K562 (cell line): Measurements from ENCODE around the gene TOP3A. TPM values are rescaled to one million over a fixed set of nuclear protein-coding genes. Genes with fewer than 3 reads are reported as not detected.
A peak's percentile ranks its signal among the peaks of the same experiment; 100 is the strongest.

Experiments
- CAMTA2 ChIP-seq: fragments of 250-450 bp; sonication (Bioruptor Pico); conservative IDR thresholded peaks from 2 replicates; pipeline ENCODE4 v1.5.1; 2022
- CCNT2 ChIP-seq: IDR thresholded peaks from 2 replicates; pipeline ENCODE4 v1.6.1; 2011; ENCODE audit warnings: borderline replicate concordance, low read depth, mild to moderate bottlenecking, moderate library complexity, mixed read lengths, low read length; ENCODE audit not compliant: insufficient read length; ENCODE audit errors: extremely low read depth
- CHD1 ChIP-seq: fragments of 200-600 bp; sonication (generic); IDR thresholded peaks from one replicate; pipeline ENCODE4 v1.6.1; 2012; ENCODE audit warnings: mild to moderate bottlenecking, moderate library complexity, low read length, inconsistent platforms
- HDAC2 ChIP-seq: fragments of 450-650 bp; IDR thresholded peaks from 2 replicates; pipeline ENCODE4 v1.6.1; 2016; ENCODE audit warnings: mild to moderate bottlenecking
- HEY1 ChIP-seq: fragments of 250-450 bp; sonication (Bioruptor Pico); IDR thresholded peaks from 2 replicates; pipeline ENCODE4 v1.5.0; 2020; ENCODE audit warnings: mild to moderate bottlenecking, moderate library complexity, borderline replicate concordance
- HLTF ChIP-seq: fragments of 450-650 bp; IDR thresholded peaks from 2 replicates; pipeline ENCODE4 v1.6.1; 2016
- HMGN3 ChIP-seq: IDR thresholded peaks from 2 replicates; pipeline ENCODE4 v1.6.1; 2011; ENCODE audit warnings: borderline replicate concordance, low read depth, mild to moderate bottlenecking, mixed read lengths, low read length; ENCODE audit not compliant: insufficient read length; ENCODE audit errors: extremely low read depth
- HNRNPL ChIP-seq: fragments of 200-400 bp; formaldehyde crosslinking; IDR thresholded peaks from 2 replicates; pipeline ENCODE4 v1.6.1; 2017; ENCODE audit warnings: low read depth, mild to moderate bottlenecking, low read length
- KHSRP ChIP-seq: fragments of 450-650 bp; IDR thresholded peaks from 2 replicates; pipeline ENCODE4 v1.6.1; 2017
- MEIS2 ChIP-seq: fragments of 450-650 bp; IDR thresholded peaks from 2 replicates; pipeline ENCODE4 v1.6.1; 2014; ENCODE audit warnings: mild to moderate bottlenecking; ENCODE audit not compliant: partially characterized antibody
- NEUROD1 ChIP-seq: fragments of 150-350 bp; IDR thresholded peaks from 2 replicates; pipeline ENCODE4 v1.6.1; 2014; ENCODE audit warnings: borderline replicate concordance, low read length, low read depth; ENCODE audit not compliant: partially characterized antibody
- RCOR1 ChIP-seq, 2 experiments: IDR thresholded peaks; 2 replicates each; pipeline ENCODE4 v1.6.1; 2012; ENCODE audit warnings: low read depth in 2 of 2, low read length in 2 of 2, borderline replicate concordance in 1 of 2, improper control_type of control experiment in 1 of 2
- SFPQ ChIP-seq: fragments of 200-400 bp; formaldehyde crosslinking; IDR thresholded peaks from 2 replicates; pipeline ENCODE4 v1.6.1; 2017; ENCODE audit warnings: mild to moderate bottlenecking, low read depth, low read length, moderate library complexity
- SNRNP70 ChIP-seq: fragments of 200-400 bp; formaldehyde crosslinking; optimal IDR thresholded peaks from 2 replicates; pipeline ENCODE3; 2017; ENCODE audit warnings: low read depth, low read length
- STAT6 ChIP-seq: sonication (generic); formaldehyde crosslinking; IDR thresholded peaks from 2 replicates; pipeline ENCODE4 v1.8.1; 2023; ENCODE audit warnings: mild to moderate bottlenecking, missing genetic modification reagents
- TARDBP ChIP-seq: fragments of 450-650 bp; IDR thresholded peaks from 2 replicates; pipeline ENCODE4 v1.6.1; 2016
- TGIF2 ChIP-seq: sonication (generic); formaldehyde crosslinking; IDR thresholded peaks from 2 replicates; pipeline ENCODE4 v1.8.1; 2022; ENCODE audit warnings: mild to moderate bottlenecking, missing genetic modification reagents, moderate library complexity
- ZNF212 ChIP-seq: fragments of 450-650 bp; formaldehyde crosslinking; IDR thresholded peaks from 2 replicates; pipeline ENCODE4 v1.4.0; 2020; ENCODE audit warnings: mild to moderate bottlenecking
- ZNF217 ChIP-seq: sonication (generic); formaldehyde crosslinking; IDR thresholded peaks from 2 replicates; pipeline ENCODE4 v1.8.0; 2022; ENCODE audit warnings: mild to moderate bottlenecking, missing genetic modification reagents
- ZNF408 ChIP-seq: fragments of 250-450 bp; sonication (Bioruptor Pico); IDR thresholded peaks from 2 replicates; pipeline ENCODE4 v1.4.0; 2020; ENCODE audit warnings: low read depth, mild to moderate bottlenecking, moderate library complexity
- ZNF507 ChIP-seq: conservative IDR thresholded peaks from 2 replicates; pipeline ENCODE4 v1.6.1; 2017; ENCODE audit warnings: missing genetic modification characterization, missing compliant biosample characterization
- polyA plus RNA-seq, 8 experiments: library from polyadenylated mRNA; depleted of rRNA in 4 of 8; stranded (reverse) in 5 of 8; unstranded in 3 of 8; fragments of >200 nt; fragmentation: Nextera tagmentation in 2 of 8; fragmentation: Illumina TruSeq in 1 of 8; extraction: Ambion mirVana in 2 of 8; extraction: Trizol in 1 of 8; gene quantifications; 2 replicates each; pipeline versions ENCODE4 v1.2.1 to v1.2.3, GENCODE V29; 2011 to 2014; ENCODE audit warnings: inconsistent platforms in 1 of 8, missing spikeins in 1 of 8
- total RNA-seq, 7 experiments: library from RNA; depleted of rRNA in 6 of 7; stranded (reverse); fragments of >200 nt in 6 of 7; fragmentation: Illumina TruSeq in 2 of 7; extraction: Trizol in 2 of 7; gene quantifications; 2 replicates each; pipeline versions ENCODE4 v1.2.1 to v1.2.3, GENCODE V29; 2011 to 2021; ENCODE audit warnings: low replicate concordance in 1 of 7
- TF ChIP-seq, protein P1 (sequence below): fragments of 450-650 bp; formaldehyde crosslinking; conservative IDR thresholded peaks from 2 replicates; pipeline ENCODE4 v1.4.0; 2022; ENCODE audit warnings: mild to moderate bottlenecking, missing genetic modification characterization
- TF ChIP-seq, protein P2 (sequence below): fragments of 450-650 bp; IDR thresholded peaks from 2 replicates; pipeline ENCODE4 v1.6.1; 2016; ENCODE audit warnings: low read depth, mild to moderate bottlenecking, moderate library complexity

The TOP3A gene
- total and polyA plus RNA-seq, 9 of the 15 experiments (the other 6 are each of a cell fraction or from before 2014, with no cell fraction given): 5.2 to 49.7 (median 24.7) TPM

DNA sequence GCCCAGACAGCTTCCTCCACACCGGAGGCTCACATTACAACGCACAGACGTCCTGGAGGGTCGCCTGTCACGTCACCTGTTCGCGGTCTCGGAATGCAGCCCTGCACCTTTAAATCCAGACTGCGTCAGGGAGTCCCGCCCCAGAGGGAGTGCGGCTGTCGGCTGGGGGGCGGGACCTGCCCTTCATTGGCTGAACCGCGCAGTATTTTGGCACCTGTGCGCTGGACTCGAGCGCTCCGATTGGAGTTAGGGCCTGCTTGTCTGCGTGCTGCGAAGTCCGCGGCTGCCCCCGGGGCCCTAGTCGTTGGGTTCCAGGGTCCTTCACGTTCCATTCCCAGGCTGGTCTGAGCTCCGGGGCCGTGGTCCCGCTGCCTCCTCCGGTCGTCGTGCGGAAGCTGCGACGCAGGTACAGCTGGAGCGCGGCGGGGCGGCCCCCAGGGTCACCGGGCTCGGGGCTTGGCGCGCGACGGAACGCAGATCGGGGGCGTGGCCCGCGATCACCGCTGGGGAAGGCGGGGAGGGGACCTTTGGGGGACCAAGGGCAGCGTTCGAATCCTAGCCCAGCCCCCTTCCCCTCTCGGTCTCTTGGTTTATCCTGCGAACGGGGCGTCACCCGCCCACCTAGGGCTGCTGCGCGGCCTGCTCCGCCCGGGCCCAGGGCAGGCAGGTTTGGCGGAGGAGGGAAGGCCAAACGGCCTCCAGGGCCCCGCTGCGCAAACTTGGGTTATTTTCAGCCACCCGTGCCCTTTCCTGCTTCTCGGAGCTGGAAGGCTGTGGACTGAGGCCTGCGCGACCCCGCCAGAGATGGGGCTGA, 54.3 kb downstream of the TOP3A start, which contains the start of gene MIEF2 (continued):
- TF ChIP-seq MEIS2 (peak; percentile 5), HDAC2 (no peak), ZNF507 (tag) (no peak), NEUROD1 (peak; percentile 82), KHSRP (no peak), HLTF (no peak), TGIF2 (CRISPR knock-in tag) (no peak), ZNF212 (no peak), HNRNPL (no peak), HMGN3 (peak; percentile 46), CCNT2 (peak; percentile 19), ZNF217 (CRISPR knock-in tag) (no peak), SNRNP70 (no peak), RCOR1 (IDR thresholded peaks at IDR 0.05; ENCODE audit: borderline replicate concordance in 1 of 2, low read depth in 2 of 2, low read length in 2 of 2) (no peak), CHD1 (no peak), SFPQ (no peak), TARDBP (no peak), CAMTA2 (no peak), HEY1 (no peak), STAT6 (no peak), ZNF408 (CRISPR knock-in tag) (no peak)
- TF ChIP-seq, protein P1, sequence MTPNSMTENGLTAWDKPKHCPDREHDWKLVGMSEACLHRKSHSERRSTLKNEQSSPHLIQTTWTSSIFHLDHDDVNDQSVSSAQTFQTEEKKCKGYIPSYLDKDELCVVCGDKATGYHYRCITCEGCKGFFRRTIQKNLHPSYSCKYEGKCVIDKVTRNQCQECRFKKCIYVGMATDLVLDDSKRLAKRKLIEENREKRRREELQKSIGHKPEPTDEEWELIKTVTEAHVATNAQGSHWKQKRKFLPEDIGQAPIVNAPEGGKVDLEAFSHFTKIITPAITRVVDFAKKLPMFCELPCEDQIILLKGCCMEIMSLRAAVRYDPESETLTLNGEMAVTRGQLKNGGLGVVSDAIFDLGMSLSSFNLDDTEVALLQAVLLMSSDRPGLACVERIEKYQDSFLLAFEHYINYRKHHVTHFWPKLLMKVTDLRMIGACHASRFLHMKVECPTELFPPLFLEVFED (CRISPR knock-in tag): no peak
- TF ChIP-seq, protein P2, sequence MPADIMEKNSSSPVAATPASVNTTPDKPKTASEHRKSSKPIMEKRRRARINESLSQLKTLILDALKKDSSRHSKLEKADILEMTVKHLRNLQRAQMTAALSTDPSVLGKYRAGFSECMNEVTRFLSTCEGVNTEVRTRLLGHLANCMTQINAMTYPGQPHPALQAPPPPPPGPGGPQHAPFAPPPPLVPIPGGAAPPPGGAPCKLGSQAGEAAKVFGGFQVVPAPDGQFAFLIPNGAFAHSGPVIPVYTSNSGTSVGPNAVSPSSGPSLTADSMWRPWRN: no peak
